GM19372 (cell line): Measurements from ENCODE around the gene VHLL.

Experiments
- ATAC-seq: cut with Tn5 transposase; IDR thresholded peaks from one replicate; pipeline ENCODE4 v1.9.1; 2021; ENCODE audit warnings: mild to moderate bottlenecking, low read depth, moderate library complexity; ENCODE audit not compliant: unreplicated experiment

VHLL gene

GRCh38 chr1:156259805-156260204 is 39.3 kb downstream of the VHLL start:
- ATAC-seq, result no peak

- ATAC-seq, result no peak
Measured at GRCh38 chr1:156258859-156259258, 40.2 kb downstream of the VHLL start.

- ATAC-seq, result no peak
Measured at GRCh38 chr1:156257711-156258110, 41.4 kb downstream of the VHLL start.

GRCh38 chr1:156253634-156254033 is 45.5 kb downstream of the VHLL start:
- no peak for ATAC-seq

- no peak for ATAC-seq
Measured at GRCh38 chr1:156251527-156251926, 47.6 kb downstream of the VHLL start.

- no peak for ATAC-seq
Measured at GRCh38 chr1:156249593-156249992, 49.5 kb downstream of the VHLL start.
